ENCODE results near the gene MED16. TPM values are rescaled to one million over a fixed set of nuclear protein-coding genes. Genes with fewer than 3 reads are reported as not detected.
"Not testable (repeated sequence)": the region's sequence is repeated elsewhere in the genome, so short reads cannot be mapped to it uniquely, and the experiment has no call there.

MED16 gene
- total RNA-seq, 1 experiment from 2014 or later: 69.1 TPM

DNA sequence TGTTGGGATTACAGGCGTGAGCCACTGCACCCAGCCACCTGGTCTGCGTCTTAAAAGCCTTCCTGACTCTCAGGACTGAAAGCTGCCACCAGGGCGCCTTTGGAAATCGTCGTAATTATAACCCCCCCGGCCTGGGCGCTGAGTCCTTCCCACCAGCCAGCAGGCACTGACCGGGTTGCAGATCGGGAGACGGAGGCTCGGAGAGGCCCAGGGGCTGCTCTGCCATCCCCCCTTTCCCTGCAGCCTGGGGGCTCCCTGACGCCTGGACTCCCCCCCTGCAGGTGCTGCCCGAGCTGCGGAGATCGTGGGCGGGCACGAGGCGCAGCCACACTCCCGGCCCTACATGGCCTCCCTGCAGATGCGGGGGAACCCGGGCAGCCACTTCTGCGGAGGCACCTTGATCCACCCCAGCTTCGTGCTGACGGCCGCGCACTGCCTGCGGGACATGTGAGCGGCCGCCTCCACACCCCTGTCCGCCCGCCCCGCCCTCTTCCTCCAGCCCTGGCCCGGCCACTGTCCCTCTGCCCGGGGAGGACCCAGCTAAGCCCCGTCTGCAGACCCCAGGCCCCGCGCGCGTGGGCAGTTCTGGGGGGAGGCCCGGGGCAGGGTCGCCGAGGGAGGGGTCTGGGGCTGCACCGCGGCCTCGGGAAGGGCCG lies 49.7 kb downstream of the MED16 start:
- H3K27me3 Mint-ChIP-seq (ENCODE audit: insufficient read depth, unreplicated experiment): peaks cover 7% of the 10 kb centered on the region
- peaks cover 13% of the 10 kb centered on the region for H3K36me3 Mint-ChIP-seq (ENCODE audit: insufficient read depth, unreplicated experiment)
- H3K36me3 ChIP-seq (ENCODE audit: control insufficient read depth, insufficient read depth, low read length): no peaks in the 10 kb centered on the region
- BruUV-seq (replicated peaks): no TSS peak
- intact Hi-C loops (cut with micrococcal nuclease; ENCODE audit: unreplicated experiment): no loop called here
- POLR2A ChIA-PET: interaction anchor here (0.6 kb wide), 3 partner anchors 61 to 1446 kb away, joined by 3 to 7 read pairs (median 6); no protein-coding TSS in a partner anchor
- no peaks in the 10 kb centered on the region for H3K4me1 ChIP-seq
- H3K27ac Mint-ChIP-seq (ENCODE audit: unreplicated experiment): no peak overlapping the region
- TF ChIP-seq, protein P1, sequence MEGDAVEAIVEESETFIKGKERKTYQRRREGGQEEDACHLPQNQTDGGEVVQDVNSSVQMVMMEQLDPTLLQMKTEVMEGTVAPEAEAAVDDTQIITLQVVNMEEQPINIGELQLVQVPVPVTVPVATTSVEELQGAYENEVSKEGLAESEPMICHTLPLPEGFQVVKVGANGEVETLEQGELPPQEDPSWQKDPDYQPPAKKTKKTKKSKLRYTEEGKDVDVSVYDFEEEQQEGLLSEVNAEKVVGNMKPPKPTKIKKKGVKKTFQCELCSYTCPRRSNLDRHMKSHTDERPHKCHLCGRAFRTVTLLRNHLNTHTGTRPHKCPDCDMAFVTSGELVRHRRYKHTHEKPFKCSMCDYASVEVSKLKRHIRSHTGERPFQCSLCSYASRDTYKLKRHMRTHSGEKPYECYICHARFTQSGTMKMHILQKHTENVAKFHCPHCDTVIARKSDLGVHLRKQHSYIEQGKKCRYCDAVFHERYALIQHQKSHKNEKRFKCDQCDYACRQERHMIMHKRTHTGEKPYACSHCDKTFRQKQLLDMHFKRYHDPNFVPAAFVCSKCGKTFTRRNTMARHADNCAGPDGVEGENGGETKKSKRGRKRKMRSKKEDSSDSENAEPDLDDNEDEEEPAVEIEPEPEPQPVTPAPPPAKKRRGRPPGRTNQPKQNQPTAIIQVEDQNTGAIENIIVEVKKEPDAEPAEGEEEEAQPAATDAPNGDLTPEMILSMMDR (IDR thresholded peaks at IDR 0.05; ENCODE audit: insufficient read depth in 1 of 2, low read depth in 1 of 2, low read length in 1 of 2, severe bottlenecking in 1 of 2, unreplicated experiment in 1 of 2): peak in 1 of 2 experiments; percentile 35
- peak overlapping the region; percentile 75 for H3K4me3 Mint-ChIP-seq (ENCODE audit: unreplicated experiment)
- DNase-seq: peak; percentile 54 to 56
- peaks cover 9% of the 10 kb centered on the region for H3K9me3 Mint-ChIP-seq (ENCODE audit: unreplicated experiment)
- no peaks in the 10 kb centered on the region for H3K4me1 Mint-ChIP-seq (ENCODE audit: low read depth, unreplicated experiment)
- H3K9me3 ChIP-seq: no peaks in the 10 kb centered on the region
- CTCF ChIA-PET: interaction anchor here (0.6 to 1.0 kb wide), 2 partner anchors 77 to 148 kb away, joined by 3 read pairs; no protein-coding TSS in a partner anchor
- H3K4me3 ChIP-seq (ENCODE audit: low read depth, low read length): peak overlapping the region; percentile 43
- H3K27me3 ChIP-seq (replicated peaks; ENCODE audit: control insufficient read depth, insufficient read depth, low read length): no peaks in the 10 kb centered on the region

DNA sequence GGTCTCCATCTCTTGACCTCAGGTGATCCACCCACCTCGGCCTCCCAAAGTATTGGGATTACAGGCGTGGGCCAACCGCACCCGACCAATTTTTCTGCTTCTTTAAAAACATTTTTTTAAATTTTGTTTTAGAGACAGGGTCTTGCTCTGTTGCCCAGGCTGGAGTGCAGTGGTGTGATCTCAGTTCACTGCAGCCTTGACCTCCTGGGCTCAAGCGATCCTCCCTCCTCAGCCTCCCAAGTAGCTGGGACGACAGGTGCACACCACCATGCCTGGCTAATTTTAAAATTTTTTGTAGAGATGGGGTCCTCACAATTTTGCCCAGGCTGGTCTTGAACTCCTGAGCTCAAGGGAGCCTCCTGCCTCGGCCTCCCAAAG lies 50.2 kb downstream of the MED16 start:
- H3K27ac Mint-ChIP-seq (ENCODE audit: unreplicated experiment); H3K4me1 Mint-ChIP-seq (ENCODE audit: low read depth, unreplicated experiment); H3K27me3 Mint-ChIP-seq (ENCODE audit: insufficient read depth, unreplicated experiment); H3K27me3 ChIP-seq (replicated peaks; ENCODE audit: control insufficient read depth, insufficient read depth, low read length); H3K36me3 ChIP-seq (ENCODE audit: control insufficient read depth, insufficient read depth, low read length); H3K9me3 ChIP-seq; BruUV-seq (replicated peaks); H3K4me3 ChIP-seq (ENCODE audit: low read depth, low read length); DNase-seq; H3K9me3 Mint-ChIP-seq (ENCODE audit: unreplicated experiment); H3K4me1 ChIP-seq; intact Hi-C loops (cut with micrococcal nuclease; ENCODE audit: unreplicated experiment): not testable (repeated sequence)
- POLR2A ChIA-PET: interaction anchor here (0.6 kb wide), 2 partner anchors 60 to 1446 kb away, joined by 6 to 7 read pairs; no protein-coding TSS in a partner anchor
- H3K4me3 Mint-ChIP-seq (ENCODE audit: unreplicated experiment): peak overlapping the region; percentile 75
- CTCF ChIA-PET: interaction anchor here (0.6 to 1.0 kb wide), 2 partner anchors 77 to 148 kb away, joined by 3 read pairs; no protein-coding TSS in a partner anchor
- H3K36me3 Mint-ChIP-seq (ENCODE audit: insufficient read depth, unreplicated experiment): peaks cover 13% of the 10 kb centered on the region

DNA sequence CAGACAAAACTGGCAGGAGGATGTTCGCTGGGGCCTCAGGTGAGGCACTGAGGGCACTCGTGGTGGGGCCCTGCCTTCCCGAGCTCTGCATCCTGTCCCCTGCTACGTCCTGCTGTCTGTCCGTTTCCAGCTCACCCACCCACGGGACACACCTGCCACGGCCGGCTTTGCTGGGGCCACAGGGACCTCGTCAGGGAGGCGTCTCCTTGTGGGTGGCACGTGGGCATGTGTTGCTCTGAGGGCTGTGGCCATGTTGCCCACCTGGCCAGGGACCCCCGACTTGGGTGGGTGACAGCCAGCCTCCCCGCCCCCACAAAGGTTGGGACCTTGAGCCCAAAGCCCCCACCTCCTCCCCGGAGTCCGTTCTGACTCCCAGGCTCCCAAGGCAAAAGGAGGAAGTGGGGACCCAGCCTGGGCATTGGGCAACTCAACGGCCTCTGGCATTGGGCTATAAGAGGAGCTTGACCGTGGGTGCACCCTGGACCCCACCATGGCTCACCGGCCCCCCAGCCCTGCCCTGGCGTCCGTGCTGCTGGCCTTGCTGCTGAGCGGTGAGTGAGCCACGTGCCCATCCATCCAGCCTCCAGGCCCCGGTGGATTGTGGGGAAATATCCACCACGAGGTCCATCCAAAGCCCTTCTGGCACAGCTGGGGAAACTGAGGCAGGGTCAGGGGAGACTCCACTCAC lies 52.3 kb downstream of the MED16 start, which contains the start of gene PRTN3:
Gene PRTN3, plus strand, starts transcription at position 481 of the 688 bp plus-strand sequence. Its CDS starts 10 bp downstream, at position 491.
- intact Hi-C loops (cut with micrococcal nuclease; ENCODE audit: unreplicated experiment): no loop called here
- POLR2A ChIA-PET: no interaction called here
- H3K4me1 ChIP-seq: no peaks in the 10 kb centered on the region
- no peaks in the 10 kb centered on the region for H3K9me3 ChIP-seq
- Mint-ChIP-seq H3K27me3 (ENCODE audit: insufficient read depth, unreplicated experiment) (peaks cover 7% of the 10 kb centered on the region), H3K4me3 (ENCODE audit: unreplicated experiment) (peak within 1 kb of the TSS; percentile 20), H3K27ac (ENCODE audit: unreplicated experiment) (no peak within 1 kb of the TSS), H3K4me1 (ENCODE audit: low read depth, unreplicated experiment) (no peaks in the 10 kb centered on the region), H3K9me3 (ENCODE audit: unreplicated experiment) (peaks cover 9% of the 10 kb centered on the region), H3K36me3 (ENCODE audit: insufficient read depth, unreplicated experiment) (peaks cover 13% of the 10 kb centered on the region)
- TF ChIP-seq, protein P1 (IDR thresholded peaks at IDR 0.05; ENCODE audit: insufficient read depth in 1 of 2, low read depth in 1 of 2, low read length in 1 of 2, severe bottlenecking in 1 of 2, unreplicated experiment in 1 of 2): no peak
- no peak for DNase-seq
- no peaks in the 10 kb centered on the region for H3K36me3 ChIP-seq (ENCODE audit: control insufficient read depth, insufficient read depth, low read length)
- H3K4me3 ChIP-seq (ENCODE audit: low read depth, low read length): no peak within 1 kb of the TSS
- no peaks in the 10 kb centered on the region for H3K27me3 ChIP-seq (replicated peaks; ENCODE audit: control insufficient read depth, insufficient read depth, low read length)
- no TSS peak for BruUV-seq (replicated peaks)
- CTCF ChIA-PET: no interaction called here
